Measurements from ENCODE around the gene ACTMAP. TPM values are rescaled to one million over a fixed set of nuclear protein-coding genes. Genes with fewer than 3 reads are reported as not detected.

The ACTMAP gene
- total and polyA plus RNA-seq, 4 donors: 0.93 to 7.7 (median 3.0) TPM

DNA sequence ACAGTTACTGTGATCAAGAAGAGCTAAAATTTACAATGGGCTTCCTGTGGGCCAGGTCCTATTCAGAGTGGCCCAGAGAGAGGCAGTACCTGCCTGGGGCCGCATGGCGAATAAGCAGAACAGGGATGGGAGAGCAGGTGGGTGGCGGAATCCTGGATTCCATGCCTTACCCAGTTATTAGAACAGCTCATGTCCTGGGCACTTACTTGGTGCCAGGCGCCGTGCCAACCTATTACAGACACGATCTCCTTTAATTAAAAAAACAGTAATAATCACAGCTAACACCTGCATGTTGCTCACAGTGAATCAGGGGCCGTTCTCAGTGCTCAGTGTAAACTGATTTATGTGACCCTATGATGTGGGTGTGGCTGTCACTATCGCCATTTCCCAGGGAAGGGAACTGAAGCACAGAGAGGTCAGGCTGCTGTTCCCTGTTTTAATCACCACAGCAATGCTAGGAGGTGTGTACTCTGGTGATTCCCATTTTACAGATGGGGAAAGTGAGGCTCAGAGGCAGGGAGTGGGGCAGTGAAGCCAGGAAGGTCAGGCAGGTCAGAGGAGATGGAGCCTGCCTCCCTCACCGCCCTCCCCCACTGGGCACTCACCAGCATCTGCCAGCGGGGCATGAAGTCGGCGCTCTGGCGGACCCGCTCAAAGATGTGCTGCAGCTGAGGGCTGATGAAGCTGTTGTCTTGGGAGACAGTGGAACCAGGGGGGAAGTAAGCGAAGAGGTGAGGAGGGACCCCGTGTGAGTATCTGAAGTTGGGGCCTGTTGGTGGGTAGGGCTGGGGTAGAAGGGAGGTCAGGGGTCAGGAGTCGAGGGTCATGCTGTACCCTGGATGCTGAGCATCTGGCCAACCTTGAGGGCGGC is 45.6 kb downstream of the ACTMAP start:
- Histone ChIP-seq H3K36me3 (ENCODE audit: control insufficient read depth in 4 of 4, insufficient read depth in 3 of 4, low read depth in 1 of 4, low read length in 3 of 4) (peaks cover 20 to 60% (median 38%) of the 10 kb centered on the region in 4 donors), H3K27me3 (ENCODE audit: control insufficient read depth in 4 of 4, insufficient read depth in 4 of 4, low read length in 3 of 4) (no peaks in the 10 kb centered on the region), H3K4me3 (ENCODE audit: low read depth in 1 of 3, low read length in 3 of 3) (no peak overlapping the region), H3K9me3 (ENCODE audit: control insufficient read depth in 4 of 4, low read length in 3 of 4) (no peaks in the 10 kb centered on the region), H3K9ac (ENCODE audit: low read depth in 1 of 2, low read length in 2 of 2) (no peak overlapping the region), H3K27ac (ENCODE audit: low read depth in 1 of 2, low read length in 2 of 2) (no peak overlapping the region), H3K4me1 (ENCODE audit: control insufficient read depth in 4 of 4, insufficient read depth in 4 of 4, low read length in 3 of 4) (no peaks in the 10 kb centered on the region)
- WGBS: 96% methylated on average over 18 of the region's 18 CpGs
- DNase-seq (ENCODE audit: low spot score): no peak
- TF ChIP-seq RAD21 (IDR thresholded peaks at IDR 0.05): no peak
- TF ChIP-seq RXRA (IDR thresholded peaks at IDR 0.05): no peak
- TF ChIP-seq FOXA1 (IDR thresholded peaks at IDR 0.05): no peak
- no peak for TF ChIP-seq GABPA (IDR thresholded peaks at IDR 0.05 in 1 of 2, conservative IDR thresholded peaks at IDR 0.05 in 1 of 2)
- no peak for TF ChIP-seq HNF4A (conservative IDR thresholded peaks at IDR 0.05)
- TF ChIP-seq FOXA2 (IDR thresholded peaks at IDR 0.05): no peak
- TF ChIP-seq SP1 (IDR thresholded peaks at IDR 0.05): no peak
- TF ChIP-seq JUND (IDR thresholded peaks at IDR 0.05): no peak
- TF ChIP-seq YY1 (IDR thresholded peaks at IDR 0.05): no peak
- TF ChIP-seq, protein P1, sequence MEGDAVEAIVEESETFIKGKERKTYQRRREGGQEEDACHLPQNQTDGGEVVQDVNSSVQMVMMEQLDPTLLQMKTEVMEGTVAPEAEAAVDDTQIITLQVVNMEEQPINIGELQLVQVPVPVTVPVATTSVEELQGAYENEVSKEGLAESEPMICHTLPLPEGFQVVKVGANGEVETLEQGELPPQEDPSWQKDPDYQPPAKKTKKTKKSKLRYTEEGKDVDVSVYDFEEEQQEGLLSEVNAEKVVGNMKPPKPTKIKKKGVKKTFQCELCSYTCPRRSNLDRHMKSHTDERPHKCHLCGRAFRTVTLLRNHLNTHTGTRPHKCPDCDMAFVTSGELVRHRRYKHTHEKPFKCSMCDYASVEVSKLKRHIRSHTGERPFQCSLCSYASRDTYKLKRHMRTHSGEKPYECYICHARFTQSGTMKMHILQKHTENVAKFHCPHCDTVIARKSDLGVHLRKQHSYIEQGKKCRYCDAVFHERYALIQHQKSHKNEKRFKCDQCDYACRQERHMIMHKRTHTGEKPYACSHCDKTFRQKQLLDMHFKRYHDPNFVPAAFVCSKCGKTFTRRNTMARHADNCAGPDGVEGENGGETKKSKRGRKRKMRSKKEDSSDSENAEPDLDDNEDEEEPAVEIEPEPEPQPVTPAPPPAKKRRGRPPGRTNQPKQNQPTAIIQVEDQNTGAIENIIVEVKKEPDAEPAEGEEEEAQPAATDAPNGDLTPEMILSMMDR (IDR thresholded peaks at IDR 0.05; ENCODE audit: low read depth, low read length, missing input control): no peak
- TF ChIP-seq, protein P2, sequence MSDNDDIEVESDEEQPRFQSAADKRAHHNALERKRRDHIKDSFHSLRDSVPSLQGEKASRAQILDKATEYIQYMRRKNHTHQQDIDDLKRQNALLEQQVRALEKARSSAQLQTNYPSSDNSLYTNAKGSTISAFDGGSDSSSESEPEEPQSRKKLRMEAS (IDR thresholded peaks at IDR 0.05): no peak
- TF ChIP-seq, protein P3, sequence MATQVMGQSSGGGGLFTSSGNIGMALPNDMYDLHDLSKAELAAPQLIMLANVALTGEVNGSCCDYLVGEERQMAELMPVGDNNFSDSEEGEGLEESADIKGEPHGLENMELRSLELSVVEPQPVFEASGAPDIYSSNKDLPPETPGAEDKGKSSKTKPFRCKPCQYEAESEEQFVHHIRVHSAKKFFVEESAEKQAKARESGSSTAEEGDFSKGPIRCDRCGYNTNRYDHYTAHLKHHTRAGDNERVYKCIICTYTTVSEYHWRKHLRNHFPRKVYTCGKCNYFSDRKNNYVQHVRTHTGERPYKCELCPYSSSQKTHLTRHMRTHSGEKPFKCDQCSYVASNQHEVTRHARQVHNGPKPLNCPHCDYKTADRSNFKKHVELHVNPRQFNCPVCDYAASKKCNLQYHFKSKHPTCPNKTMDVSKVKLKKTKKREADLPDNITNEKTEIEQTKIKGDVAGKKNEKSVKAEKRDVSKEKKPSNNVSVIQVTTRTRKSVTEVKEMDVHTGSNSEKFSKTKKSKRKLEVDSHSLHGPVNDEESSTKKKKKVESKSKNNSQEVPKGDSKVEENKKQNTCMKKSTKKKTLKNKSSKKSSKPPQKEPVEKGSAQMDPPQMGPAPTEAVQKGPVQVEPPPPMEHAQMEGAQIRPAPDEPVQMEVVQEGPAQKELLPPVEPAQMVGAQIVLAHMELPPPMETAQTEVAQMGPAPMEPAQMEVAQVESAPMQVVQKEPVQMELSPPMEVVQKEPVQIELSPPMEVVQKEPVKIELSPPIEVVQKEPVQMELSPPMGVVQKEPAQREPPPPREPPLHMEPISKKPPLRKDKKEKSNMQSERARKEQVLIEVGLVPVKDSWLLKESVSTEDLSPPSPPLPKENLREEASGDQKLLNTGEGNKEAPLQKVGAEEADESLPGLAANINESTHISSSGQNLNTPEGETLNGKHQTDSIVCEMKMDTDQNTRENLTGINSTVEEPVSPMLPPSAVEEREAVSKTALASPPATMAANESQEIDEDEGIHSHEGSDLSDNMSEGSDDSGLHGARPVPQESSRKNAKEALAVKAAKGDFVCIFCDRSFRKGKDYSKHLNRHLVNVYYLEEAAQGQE (IDR thresholded peaks at IDR 0.05): no peak
- TF ChIP-seq TAF1 (conservative IDR thresholded peaks at IDR 0.05): no peak
- TF ChIP-seq HNF4G (IDR thresholded peaks at IDR 0.05): no peak
- TF ChIP-seq, protein P4, sequence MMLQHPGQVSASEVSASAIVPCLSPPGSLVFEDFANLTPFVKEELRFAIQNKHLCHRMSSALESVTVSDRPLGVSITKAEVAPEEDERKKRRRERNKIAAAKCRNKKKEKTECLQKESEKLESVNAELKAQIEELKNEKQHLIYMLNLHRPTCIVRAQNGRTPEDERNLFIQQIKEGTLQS (IDR thresholded peaks at IDR 0.05): no peak
- TF ChIP-seq EGR1 (IDR thresholded peaks at IDR 0.05; ENCODE audit: low read depth in 2 of 2): no peak
- no peak for TF ChIP-seq NR2F2 (IDR thresholded peaks at IDR 0.05)
- TF ChIP-seq, protein P5, sequence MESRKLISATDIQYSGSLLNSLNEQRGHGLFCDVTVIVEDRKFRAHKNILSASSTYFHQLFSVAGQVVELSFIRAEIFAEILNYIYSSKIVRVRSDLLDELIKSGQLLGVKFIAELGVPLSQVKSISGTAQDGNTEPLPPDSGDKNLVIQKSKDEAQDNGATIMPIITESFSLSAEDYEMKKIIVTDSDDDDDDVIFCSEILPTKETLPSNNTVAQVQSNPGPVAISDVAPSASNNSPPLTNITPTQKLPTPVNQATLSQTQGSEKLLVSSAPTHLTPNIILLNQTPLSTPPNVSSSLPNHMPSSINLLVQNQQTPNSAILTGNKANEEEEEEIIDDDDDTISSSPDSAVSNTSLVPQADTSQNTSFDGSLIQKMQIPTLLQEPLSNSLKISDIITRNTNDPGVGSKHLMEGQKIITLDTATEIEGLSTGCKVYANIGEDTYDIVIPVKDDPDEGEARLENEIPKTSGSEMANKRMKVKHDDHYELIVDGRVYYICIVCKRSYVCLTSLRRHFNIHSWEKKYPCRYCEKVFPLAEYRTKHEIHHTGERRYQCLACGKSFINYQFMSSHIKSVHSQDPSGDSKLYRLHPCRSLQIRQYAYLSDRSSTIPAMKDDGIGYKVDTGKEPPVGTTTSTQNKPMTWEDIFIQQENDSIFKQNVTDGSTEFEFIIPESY (IDR thresholded peaks at IDR 0.05): no peak

Measured in liver (tissue), 9 donors.